GM19035 (cell line): Measurements from ENCODE around the gene FLT3LG.
"Not testable (repeated sequence)": the region's sequence is repeated elsewhere in the genome, so short reads cannot be mapped to it uniquely, and the experiment has no call there.

Experiments used
- ATAC-seq: cut with Tn5 transposase; IDR thresholded peaks from one replicate; pipeline ENCODE4 v1.9.1; 2021; ENCODE audit not compliant: unreplicated experiment

The FLT3LG gene

GRCh38 chr19:49440439-49441209 is 33.4 kb upstream of the FLT3LG start:
- ATAC-seq = no peak

DNA sequence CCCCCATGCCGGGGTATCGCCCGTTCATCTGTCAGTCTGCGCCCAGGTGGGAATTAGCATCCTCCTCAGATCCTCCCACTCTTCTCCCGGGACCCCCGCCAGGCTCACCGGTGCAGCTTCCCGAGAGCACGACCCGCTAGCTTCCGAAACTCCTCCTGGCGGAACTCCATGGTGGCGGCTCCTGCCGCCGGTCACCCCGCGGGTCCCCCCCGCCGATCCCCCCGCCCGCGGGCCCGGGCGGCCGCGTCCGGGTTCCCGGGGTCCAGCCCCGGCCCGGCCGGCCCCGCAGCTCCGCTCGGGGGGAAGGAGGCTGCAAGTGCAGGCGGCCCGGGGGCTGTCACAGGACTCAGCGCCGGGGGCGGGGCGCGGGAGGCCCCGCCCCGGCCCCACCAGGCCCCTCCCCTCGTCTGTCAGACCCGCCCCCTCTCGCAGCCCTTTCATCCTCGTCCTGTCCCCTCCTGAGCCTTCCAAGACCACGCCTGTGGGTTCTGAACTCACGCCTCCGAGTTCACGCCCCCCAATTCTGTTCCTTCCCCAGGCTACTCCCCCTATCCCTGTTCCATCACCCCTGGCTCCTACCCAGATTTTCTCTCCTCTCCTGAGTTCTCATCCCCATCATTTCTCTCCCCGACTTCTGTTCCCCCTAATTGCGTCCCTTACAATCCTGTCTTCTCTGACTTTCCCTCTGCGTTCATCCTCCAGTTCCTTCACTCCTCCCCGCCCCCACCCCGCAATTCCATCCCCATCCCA is 32.6 kb upstream of the FLT3LG start, which contains the start of gene SLC17A7:
SLC17A7 (minus strand) TSS at position 318 of the 750 bp plus-strand sequence; CDS start at position 170, 148 bp downstream.
- no peak for ATAC-seq

- no peak for ATAC-seq
Measured at GRCh38 chr19:49441960-49442350, 32.1 kb upstream of the FLT3LG start.

DNA sequence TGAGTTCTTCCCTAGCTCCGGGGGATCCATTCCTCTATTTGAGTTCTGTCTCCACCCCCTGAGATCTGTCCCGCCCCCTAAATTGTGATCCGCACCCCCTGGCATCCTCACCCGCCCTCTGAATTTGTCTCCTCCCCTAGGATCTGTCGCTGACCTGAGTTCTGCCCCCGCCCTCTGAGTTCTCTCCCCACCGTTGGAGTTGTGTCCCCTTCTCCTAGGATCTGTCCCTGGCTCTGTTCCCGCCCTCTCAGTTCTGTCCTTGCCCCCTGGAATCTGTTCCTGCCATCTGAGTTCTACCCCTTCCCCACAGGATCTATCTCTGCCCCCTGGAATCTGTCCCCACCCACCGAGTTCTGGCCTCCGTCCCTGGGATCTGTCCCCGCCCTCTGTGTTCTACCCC is 31.7 kb upstream of the FLT3LG start:
- no peak for ATAC-seq

- peak; percentile 19 for ATAC-seq
Measured at GRCh38 chr19:49442771-49443365, 31.1 kb upstream of the FLT3LG start.

- ATAC-seq = peak; percentile 80
Measured at GRCh38 chr19:49443366-49444099, 30.5 kb upstream of the FLT3LG start.

- not testable (repeated sequence) for ATAC-seq
Measured at GRCh38 chr19:49444100-49444700, 29.8 kb upstream of the FLT3LG start.

- ATAC-seq = no peak
Measured at GRCh38 chr19:49445997-49446396, 28.0 kb upstream of the FLT3LG start.

GRCh38 chr19:49447485-49448431 is 26.3 kb upstream of the FLT3LG start:
- no peak for ATAC-seq

GRCh38 chr19:49448432-49448786 is 25.6 kb upstream of the FLT3LG start:
- ATAC-seq = no peak

GRCh38 chr19:49450405-49450804 is 23.6 kb upstream of the FLT3LG start:
- ATAC-seq = no peak

- ATAC-seq = peak; percentile 57
Measured at GRCh38 chr19:49451430-49452181, 22.4 kb upstream of the FLT3LG start, which contains the start of gene PIH1D1. PIH1D1 (minus strand) TSS chr19:49451814; CDS start chr19:49451574, 240 bp downstream.

DNA sequence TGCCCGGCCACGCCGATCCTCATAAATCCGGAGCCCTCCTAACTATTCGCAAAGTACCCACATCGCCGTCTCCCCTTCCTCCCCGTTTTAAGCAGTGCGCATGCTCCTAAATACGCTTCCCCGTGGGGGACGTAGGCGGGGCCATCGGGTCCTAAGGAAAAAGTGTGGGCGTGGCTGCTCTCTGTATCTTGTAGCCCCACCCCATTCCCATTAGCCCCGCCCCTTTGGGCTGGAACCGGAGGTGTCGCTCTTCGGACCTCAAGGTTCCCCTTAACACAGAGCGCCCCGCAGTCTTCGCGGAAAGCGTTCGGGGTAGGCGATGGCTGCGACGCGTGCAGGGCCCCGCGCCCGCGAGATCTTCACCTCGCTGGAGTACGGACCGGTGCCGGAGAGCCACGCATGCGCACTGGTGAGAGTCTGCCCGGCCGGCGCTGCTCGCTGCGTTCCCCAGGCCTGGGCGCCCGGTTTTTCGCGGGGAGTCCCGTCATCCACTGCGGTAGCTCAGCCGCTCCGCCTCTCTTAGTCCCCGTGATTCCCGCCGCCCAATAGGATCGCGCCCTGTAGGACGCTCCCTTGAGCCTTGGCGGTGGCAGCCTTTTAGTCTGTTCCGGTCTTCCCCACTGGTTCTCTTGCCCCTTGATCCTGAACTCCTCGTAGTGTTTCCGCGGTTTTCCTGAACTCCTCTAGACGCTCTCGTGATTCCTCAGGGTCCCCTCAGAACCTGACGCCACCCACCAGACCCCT is 20.8 kb upstream of the FLT3LG start, which contains the start of gene ALDH16A1:
ALDH16A1 (plus strand) TSS at position 213 of the 744 bp plus-strand sequence; CDS start at position 320, 107 bp downstream.
- ATAC-seq = peak; percentile 85

DNA sequence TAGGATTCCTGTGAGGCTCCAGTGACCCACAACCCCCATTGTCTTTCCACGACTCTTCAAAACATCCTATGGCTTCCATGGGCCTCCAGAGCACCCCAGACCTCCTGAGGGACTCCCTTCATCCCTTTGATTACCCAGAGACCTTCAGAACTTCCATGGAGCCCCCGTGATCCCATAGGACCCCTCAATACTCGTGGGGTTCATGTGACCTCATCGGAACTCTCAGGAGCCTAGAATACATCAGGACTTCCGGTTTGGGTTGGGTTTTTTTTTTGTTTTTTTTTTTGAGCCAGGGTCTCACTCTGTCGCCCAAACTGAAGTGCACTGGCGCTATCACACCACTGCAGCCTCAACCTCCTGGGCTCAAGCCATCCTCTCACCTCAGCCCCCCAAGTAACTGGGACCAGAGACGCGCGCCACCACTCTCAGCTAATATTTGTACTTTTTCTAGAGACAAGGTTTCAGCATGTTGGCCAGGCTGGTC is 20.2 kb upstream of the FLT3LG start:
- peak; percentile 2 for ATAC-seq

DNA sequence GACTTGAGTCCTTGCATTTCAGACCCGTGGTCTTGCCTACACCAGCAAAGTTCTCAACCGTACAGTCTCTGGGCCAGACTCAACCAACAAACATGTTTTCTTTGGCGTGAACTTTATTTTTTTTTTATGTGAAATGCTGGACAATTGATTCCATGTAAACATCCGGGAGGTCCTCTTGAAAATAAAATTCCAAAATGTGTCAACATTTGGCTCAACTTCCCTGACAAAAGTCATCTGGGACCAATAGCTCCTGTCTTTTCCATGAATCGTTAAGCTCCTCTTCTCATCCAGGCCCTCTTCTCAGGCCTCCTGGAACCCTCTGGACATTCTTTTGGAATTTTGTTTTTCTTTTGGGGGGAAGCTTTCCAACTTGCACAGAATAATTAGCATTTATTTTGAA is 18.2 kb upstream of the FLT3LG start:
- no peak for ATAC-seq

GRCh38 chr19:49456326-49456725 is 17.7 kb upstream of the FLT3LG start:
- no peak for ATAC-seq

DNA sequence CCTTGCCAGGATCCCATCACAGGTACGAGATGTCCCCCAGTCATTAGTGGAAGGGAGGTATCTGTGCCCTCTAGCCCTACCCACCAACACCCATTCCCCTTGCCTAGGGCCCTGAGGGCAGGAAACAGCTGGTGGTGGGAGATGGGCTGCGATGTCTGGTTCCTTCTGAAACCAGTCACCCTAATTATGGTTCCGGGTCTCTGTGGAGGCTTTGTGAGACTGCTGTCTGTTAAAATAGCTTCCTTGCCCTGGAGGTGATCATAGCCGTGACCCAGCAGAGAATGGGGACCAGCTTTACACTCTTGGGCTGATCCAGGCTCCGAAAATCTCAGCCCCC is 15.5 kb upstream of the FLT3LG start:
- no peak for ATAC-seq

DNA sequence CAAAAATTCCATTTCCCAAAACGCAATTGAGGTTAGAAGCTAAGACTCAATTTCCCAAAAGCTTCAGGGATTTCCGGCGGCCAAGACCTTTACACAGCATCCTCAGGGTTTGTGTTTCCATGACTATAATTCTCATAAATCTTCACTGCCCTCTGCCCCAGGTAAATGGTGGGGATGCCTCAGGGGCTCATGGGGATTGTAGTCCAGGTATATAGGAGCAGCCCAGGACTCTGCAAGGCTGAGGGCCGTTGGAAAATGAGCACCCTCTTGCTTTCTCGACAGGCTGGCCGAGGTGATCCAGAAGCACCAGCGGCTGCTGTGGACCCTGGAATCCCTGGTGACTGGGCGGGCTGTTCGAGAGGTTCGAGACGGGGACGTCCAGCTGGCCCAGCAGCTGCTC is 14.6 kb upstream of the FLT3LG start:
- ATAC-seq = no peak
